Upper lobe of right lung (tissue), 1 donor: ENCODE results near the gene SYT1. TPM values are rescaled to one million over a fixed set of nuclear protein-coding genes. Genes with fewer than 3 reads are reported as not detected.

Experiments
- ATAC-seq: fragments of 200-7000 bp; cut with Tn5 transposase; one replicate; pipeline ENCODE4 v1.9.1; 2020; ENCODE audit warnings: mild to moderate bottlenecking, moderate library complexity
- DNase-seq: peaks from one replicate; pipeline ENCODE4 v3.0.0-alpha.2; 2020
- H3K27ac ChIP-seq: fragments of 200-600 bp; one replicate; pipeline ENCODE4 v1.8.0; 2022
- H3K27me3 ChIP-seq: fragments of 200-600 bp; one replicate; pipeline ENCODE4 v1.8.0; 2022; ENCODE audit warnings: mild to moderate bottlenecking
- H3K36me3 ChIP-seq: fragments of 200-600 bp; one replicate; pipeline ENCODE4 v1.8.0; 2022
- H3K4me1 ChIP-seq: fragments of 200-600 bp; one replicate; pipeline ENCODE4 v1.8.0; 2022
- H3K4me3 ChIP-seq: fragments of 200-600 bp; one replicate; pipeline ENCODE4 v1.8.0; 2022; ENCODE audit warnings: mild to moderate bottlenecking
- H3K9me3 ChIP-seq: fragments of 200-600 bp; one replicate; pipeline ENCODE4 v1.8.0; 2022
- intact Hi-C: fragments of 100-400 bp; cut with DNase I; formaldehyde crosslinking; loops from one replicate; pipeline ENCODE4 v1.11.0; 2022
- total RNA-seq: library from RNA; stranded (reverse); fragmentation: NEBNext Ultra II Directional; extraction: Animal tissue kit (Norgen Biotek cat#: 25700); gene quantifications from one replicate; pipeline ENCODE4 v1.2.1, GENCODE V29; 2021
- TF ChIP-seq, protein P1 (sequence below): fragments of 200-600 bp; IDR thresholded peaks from one replicate; pipeline ENCODE4 v1.8.0; 2022; ENCODE audit warnings: antibody characterized with exemption
- donor health status: DM: no; HTN: yes; CAD: no; lungs with severe emphysema.

The SYT1 gene
- total RNA-seq, 1 donor from 2014 or later: 0.58 TPM

DNA sequence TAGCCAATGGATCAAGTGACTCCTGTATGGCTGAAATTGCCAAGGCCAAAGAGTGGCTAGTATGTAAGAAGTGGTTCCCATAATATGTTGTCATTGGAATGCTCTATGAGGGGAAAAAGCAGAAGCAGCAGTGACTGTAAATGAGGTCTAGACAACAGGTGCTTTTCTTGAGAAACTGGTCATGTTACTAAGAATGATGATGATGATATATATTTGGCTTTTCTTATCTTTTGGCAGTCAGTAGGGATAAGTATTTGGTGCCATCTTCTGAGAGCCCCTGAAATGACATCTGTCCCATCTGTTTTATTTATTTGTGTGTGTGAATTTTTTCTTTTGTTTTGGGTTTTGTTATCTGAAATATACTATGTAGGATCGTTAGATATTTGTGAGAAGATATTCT lies 141.7 kb downstream of the SYT1 start:
- Histone ChIP-seq H3K36me3 (no peaks in the 10 kb centered on the region), H3K9me3 (no peaks in the 10 kb centered on the region), H3K4me3 (no peak overlapping the region), H3K27ac (no peak overlapping the region), H3K4me1 (no peaks in the 10 kb centered on the region), H3K27me3 (no peaks in the 10 kb centered on the region)
- TF ChIP-seq, protein P1, sequence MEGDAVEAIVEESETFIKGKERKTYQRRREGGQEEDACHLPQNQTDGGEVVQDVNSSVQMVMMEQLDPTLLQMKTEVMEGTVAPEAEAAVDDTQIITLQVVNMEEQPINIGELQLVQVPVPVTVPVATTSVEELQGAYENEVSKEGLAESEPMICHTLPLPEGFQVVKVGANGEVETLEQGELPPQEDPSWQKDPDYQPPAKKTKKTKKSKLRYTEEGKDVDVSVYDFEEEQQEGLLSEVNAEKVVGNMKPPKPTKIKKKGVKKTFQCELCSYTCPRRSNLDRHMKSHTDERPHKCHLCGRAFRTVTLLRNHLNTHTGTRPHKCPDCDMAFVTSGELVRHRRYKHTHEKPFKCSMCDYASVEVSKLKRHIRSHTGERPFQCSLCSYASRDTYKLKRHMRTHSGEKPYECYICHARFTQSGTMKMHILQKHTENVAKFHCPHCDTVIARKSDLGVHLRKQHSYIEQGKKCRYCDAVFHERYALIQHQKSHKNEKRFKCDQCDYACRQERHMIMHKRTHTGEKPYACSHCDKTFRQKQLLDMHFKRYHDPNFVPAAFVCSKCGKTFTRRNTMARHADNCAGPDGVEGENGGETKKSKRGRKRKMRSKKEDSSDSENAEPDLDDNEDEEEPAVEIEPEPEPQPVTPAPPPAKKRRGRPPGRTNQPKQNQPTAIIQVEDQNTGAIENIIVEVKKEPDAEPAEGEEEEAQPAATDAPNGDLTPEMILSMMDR: no peak
- ATAC-seq (no peak), DNase-seq (no peak)
- intact Hi-C loops: no loop called here

DNA sequence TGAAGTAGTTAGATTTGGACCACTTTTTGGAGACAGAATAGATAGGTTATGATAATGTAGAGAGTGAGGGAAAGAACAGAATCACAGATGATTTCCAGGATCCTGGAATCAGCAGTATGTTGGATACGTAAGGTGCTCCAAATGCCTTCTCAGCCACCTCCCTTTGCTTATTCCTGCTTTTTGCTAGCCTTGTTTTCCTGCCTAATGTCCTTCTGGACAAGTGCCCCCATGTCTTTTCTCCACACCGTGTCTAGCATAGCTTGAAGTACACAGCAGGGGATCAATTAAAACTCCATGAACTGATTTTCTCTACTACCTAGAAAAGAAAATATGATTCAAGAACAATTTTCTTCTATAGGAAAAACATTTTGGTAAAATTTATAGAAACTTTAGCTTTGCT lies 144.0 kb downstream of the SYT1 start:
- Histone ChIP-seq H3K36me3 (no peaks in the 10 kb centered on the region), H3K9me3 (no peaks in the 10 kb centered on the region), H3K4me1 (no peaks in the 10 kb centered on the region), H3K27me3 (no peaks in the 10 kb centered on the region), H3K27ac (no peak overlapping the region), H3K4me3 (no peak overlapping the region)
- DNase-seq (no peak), ATAC-seq (no peak)
- TF ChIP-seq, protein P1: no peak
- intact Hi-C loops: no loop called here

- no peak for ATAC-seq
- DNase-seq: no peak
- TF ChIP-seq, protein P1: no peak
- Histone ChIP-seq H3K36me3 (no peaks in the 10 kb centered on the region), H3K4me3 (no peak overlapping the region), H3K4me1 (no peaks in the 10 kb centered on the region), H3K27me3 (no peaks in the 10 kb centered on the region), H3K9me3 (no peaks in the 10 kb centered on the region), H3K27ac (no peak overlapping the region)
- intact Hi-C loops: no loop called here
Observed at GRCh38 chr12:79012636-79013035, 148.1 kb downstream of the SYT1 start.

DNA sequence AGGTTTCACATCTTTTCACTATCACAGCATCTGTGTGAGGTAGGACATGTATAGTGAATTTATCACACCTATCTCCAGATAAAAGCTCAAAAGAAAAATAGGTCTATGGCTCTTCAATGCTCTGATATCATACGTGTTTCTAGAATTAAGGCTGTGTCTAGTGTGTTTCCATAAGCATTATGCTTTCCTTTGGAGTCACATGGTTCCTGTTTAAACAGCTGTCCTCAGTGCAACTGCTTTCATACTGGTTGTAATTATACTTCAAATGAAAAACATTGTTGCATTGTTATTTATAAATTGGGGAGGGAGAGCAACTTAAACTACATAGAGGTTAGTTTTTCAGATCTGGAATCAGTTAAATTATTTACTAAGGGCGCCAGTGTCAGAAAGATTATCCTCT lies 151.6 kb downstream of the SYT1 start:
- no peak for DNase-seq
- Histone ChIP-seq H3K4me3 (no peak overlapping the region), H3K4me1 (no peaks in the 10 kb centered on the region), H3K27me3 (no peaks in the 10 kb centered on the region), H3K9me3 (no peaks in the 10 kb centered on the region), H3K27ac (no peak overlapping the region), H3K36me3 (no peaks in the 10 kb centered on the region)
- TF ChIP-seq, protein P1: no peak
- intact Hi-C loops: no loop called here
- no peak for ATAC-seq

- no peaks in the 10 kb centered on the region for H3K4me1 ChIP-seq
- no peaks in the 10 kb centered on the region for H3K9me3 ChIP-seq
- H3K36me3 ChIP-seq: no peaks in the 10 kb centered on the region
- no peaks in the 10 kb centered on the region for H3K27me3 ChIP-seq
- H3K4me3 ChIP-seq: no peak overlapping the region
- no peak overlapping the region for H3K27ac ChIP-seq
- TF ChIP-seq, protein P1: no peak
- DNase-seq: no peak
- ATAC-seq: no peak
- intact Hi-C loops: no loop called here
Observed at GRCh38 chr12:79019672-79020071, 155.1 kb downstream of the SYT1 start.

GRCh38 chr12:79020106-79020505 lies 155.5 kb downstream of the SYT1 start:
- Histone ChIP-seq H3K36me3 (no peaks in the 10 kb centered on the region), H3K4me3 (no peak overlapping the region), H3K4me1 (no peaks in the 10 kb centered on the region), H3K27ac (no peak overlapping the region), H3K9me3 (no peaks in the 10 kb centered on the region), H3K27me3 (no peaks in the 10 kb centered on the region)
- TF ChIP-seq, protein P1: no peak
- DNase-seq (no peak), ATAC-seq (no peak)
- intact Hi-C loops: no loop called here
